Smooth muscle cell (in vitro differentiated cells): Measurements from ENCODE around the gene DPH1. TPM values are rescaled to one million over a fixed set of nuclear protein-coding genes. Genes with fewer than 3 reads are reported as not detected.

Experiments used
- DNase-seq: peaks from one replicate; lab custom pipeline; 2025; ENCODE audit not compliant: unreplicated experiment; lab: John Stamatoyannopoulos, UW
- H2AFZ ChIP-seq: fragments of 200-600 bp; sonication (generic); 2 replicates; pipeline ENCODE4 v1.6.0; 2016; ENCODE audit warnings: antibody characterized with exemption, low read depth, mild to moderate bottlenecking
- H3F3A ChIP-seq: fragments of 200-600 bp; sonication (generic); 2 replicates; pipeline ENCODE4 v1.6.0; 2017; ENCODE audit warnings: antibody characterized with exemption, low read depth
- H3K27ac ChIP-seq: fragments of 200-600 bp; sonication (generic); 2 replicates; pipeline ENCODE4 v1.5.1; 2016; ENCODE audit warnings: low read depth, mild to moderate bottlenecking
- H3K27me3 ChIP-seq: fragments of 200-600 bp; sonication (generic); 2 replicates; pipeline ENCODE4 v1.6.1; 2016; ENCODE audit warnings: low read depth, mild to moderate bottlenecking
- H3K36me3 ChIP-seq: fragments of 200-600 bp; sonication (generic); 2 replicates; pipeline ENCODE4 v1.5.1; 2016; ENCODE audit warnings: low read depth
- H3K4me1 ChIP-seq: fragments of 200-600 bp; sonication (generic); 2 replicates; pipeline ENCODE4 v1.5.1; 2016; ENCODE audit warnings: low read depth
- H3K4me2 ChIP-seq: fragments of 200-600 bp; sonication (generic); 2 replicates; pipeline ENCODE4 v1.6.0; 2016; ENCODE audit warnings: mild to moderate bottlenecking
- H3K4me3 ChIP-seq: fragments of 200-600 bp; sonication (generic); 2 replicates; pipeline ENCODE4 v1.5.1; 2016; ENCODE audit warnings: mild to moderate bottlenecking
- H3K79me2 ChIP-seq: fragments of 200-600 bp; sonication (generic); 2 replicates; pipeline ENCODE4 v1.6.0; 2016; ENCODE audit warnings: low read depth, mild to moderate bottlenecking
- H3K9ac ChIP-seq: fragments of 200-600 bp; sonication (generic); 2 replicates; pipeline ENCODE4 v1.6.0; 2016; ENCODE audit warnings: low read depth
- H3K9me3 ChIP-seq: fragments of 200-600 bp; sonication (generic); replicated peaks from 2 replicates; pipeline ENCODE4 v1.5.1; 2016; ENCODE audit warnings: low read depth
- H4K20me1 ChIP-seq: fragments of 200-600 bp; sonication (generic); 2 replicates; pipeline ENCODE4 v1.6.0; 2016; ENCODE audit warnings: low read depth
- CTCF ChIP-seq: fragments of 200-600 bp; sonication (generic); IDR thresholded peaks from 2 replicates; pipeline ENCODE4 v1.5.1; 2017; ENCODE audit warnings: borderline replicate concordance, mild to moderate bottlenecking, antibody characterized with exemption; ENCODE audit not compliant: insufficient read depth, poor library complexity, severe bottlenecking
- WGBS: methylation state at CpG from one replicate; pipeline ENCODE4 v1.1.7; 2016; ENCODE audit warnings: low lambda C conversion rate; 5-methylcytosine and 5-hydroxymethylcytosine counted together
- polyA plus RNA-seq: library from polyadenylated mRNA; unstranded; fragments of >200 nt; fragmentation: Nextera tagmentation; extraction: Ambion mirVana; gene quantifications from 2 replicates; pipeline ENCODE4 v1.2.1, GENCODE V29; 2016
- total RNA-seq: library from RNA; depleted of rRNA; stranded (reverse); fragments of >200 nt; gene quantifications from 2 replicates; pipeline ENCODE4 v1.2.3, GENCODE V29; 2014

DPH1 gene
- total and polyA plus RNA-seq, 2 experiments from 2014 or later: 15.9 to 33.6 TPM

DNA sequence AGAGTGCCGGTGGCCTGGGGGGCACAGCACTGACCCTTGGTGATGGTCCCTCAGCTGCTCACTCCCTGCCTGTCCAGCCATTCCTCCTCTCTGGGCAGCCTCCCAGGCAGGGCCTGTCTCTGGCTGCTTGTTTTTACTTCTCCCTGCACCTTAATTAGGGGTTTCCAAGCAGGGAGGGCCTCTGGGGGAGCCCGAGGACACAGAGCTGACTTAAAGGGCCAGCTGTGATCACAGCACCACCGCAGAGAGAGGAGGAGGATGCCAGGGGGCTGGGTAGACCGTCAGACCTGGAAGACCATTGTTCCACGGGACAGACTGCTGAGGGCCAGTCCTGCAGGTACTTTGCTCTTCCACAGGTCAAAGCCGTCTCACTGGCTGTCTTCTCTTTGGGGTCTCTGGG lies 1.2 kb upstream of the DPH1 start:
- no peak for DNase-seq
- Histone ChIP-seq H3K4me3 (no peak overlapping the region), H3K9me3 (no peaks in the 10 kb centered on the region), H3K4me1 (peaks cover 23% of the 10 kb centered on the region), H3K36me3 (no peaks in the 10 kb centered on the region), H4K20me1 (no peaks in the 10 kb centered on the region), H3F3A (no peaks in the 10 kb centered on the region), H2AFZ (no peak overlapping the region), H3K79me2 (peaks cover 14% of the 10 kb centered on the region), H3K9ac (no peak overlapping the region), H3K27me3 (peaks cover 35% of the 10 kb centered on the region), H3K4me2 (no peak overlapping the region), H3K27ac (no peak overlapping the region)
- no peak for TF ChIP-seq CTCF
- WGBS: 64% methylated on average over 6 of the region's 6 CpGs

DNA sequence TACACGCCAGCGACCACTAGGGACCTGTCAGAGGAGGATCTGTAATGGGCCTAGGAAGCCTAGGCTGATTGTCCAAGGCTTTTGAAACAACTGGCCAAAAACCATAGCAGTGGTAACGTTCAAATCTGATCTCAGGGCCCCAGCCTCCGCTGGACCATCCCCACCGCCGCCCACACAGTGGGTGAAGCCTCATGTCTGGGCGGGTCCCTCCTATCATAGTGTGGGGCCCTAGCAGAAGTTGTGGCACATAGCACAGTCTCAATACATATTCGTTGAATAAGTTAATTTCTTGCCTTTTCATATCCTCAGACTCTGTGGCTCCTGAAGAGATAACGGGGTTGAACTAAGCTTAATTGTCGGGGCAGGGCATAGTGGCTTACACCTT lies 818 bp downstream of the DPH1 start:
- no peak for DNase-seq
- H4K20me1 ChIP-seq: no peaks in the 10 kb centered on the region
- H3K79me2 ChIP-seq: peaks cover 14% of the 10 kb centered on the region
- 29% methylated on average over 10 of the region's 10 CpGs for WGBS
- H3K27me3 ChIP-seq: peaks cover 15% of the 10 kb centered on the region
- H2AFZ ChIP-seq: no peak overlapping the region
- peak overlapping the region; percentile 95 for H3K4me2 ChIP-seq
- no peaks in the 10 kb centered on the region for H3K36me3 ChIP-seq
- H3F3A ChIP-seq: no peaks in the 10 kb centered on the region
- H3K9me3 ChIP-seq: no peaks in the 10 kb centered on the region
- peaks cover 6% of the 10 kb centered on the region for H3K4me1 ChIP-seq
- no peak overlapping the region for H3K27ac ChIP-seq
- peak; percentile 35 for TF ChIP-seq CTCF
- H3K4me3 ChIP-seq: peak overlapping the region; percentile 92
- H3K9ac ChIP-seq: peak overlapping the region; percentile 32

- peak overlapping the region; percentile 68 for H3K27ac ChIP-seq
- H3K4me2 ChIP-seq: peak overlapping the region; percentile 30
Measured at GRCh38 chr17:2033153-2033552, 3.2 kb downstream of the DPH1 start.

More at GRCh38 chr17:2033153-2033552, 3.2 kb downstream of the DPH1 start:
- Histone ChIP-seq H4K20me1 (no peaks in the 10 kb centered on the region), H3K4me3 (no peak overlapping the region), H3K79me2 (peaks cover 14% of the 10 kb centered on the region), H3K27me3 (no peaks in the 10 kb centered on the region), H3K9ac (no peak overlapping the region), H3K4me1 (peaks cover 5% of the 10 kb centered on the region), H2AFZ (no peak overlapping the region), H3K9me3 (no peaks in the 10 kb centered on the region), H3K36me3 (no peaks in the 10 kb centered on the region), H3F3A (no peaks in the 10 kb centered on the region)
- no peak for DNase-seq
- TF ChIP-seq CTCF: no peak
- 77% methylated on average over 7 of the region's 7 CpGs for WGBS
